AG09309 (cell line): ENCODE data around the gene CSRP1.

Experiments
- DNase-seq: peaks from one replicate; pipeline ENCODE4 v3.0.0-alpha.2; 2010; ENCODE audit warnings: low read depth
- H3K4me3 ChIP-seq: 2 replicates; pipeline ENCODE4 v1.5.1; 2011; ENCODE audit warnings: mild to moderate bottlenecking, low read depth, low read length, moderate library complexity; ENCODE audit not compliant: control insufficient read depth
- TF ChIP-seq, protein P1 (sequence below): IDR thresholded peaks from 2 replicates; pipeline ENCODE4 v1.5.1; 2011; ENCODE audit warnings: mild to moderate bottlenecking, low read depth, low read length, inconsistent platforms; ENCODE audit not compliant: insufficient read depth, control insufficient read depth; ENCODE audit errors: missing control alignments

CSRP1 gene

DNA sequence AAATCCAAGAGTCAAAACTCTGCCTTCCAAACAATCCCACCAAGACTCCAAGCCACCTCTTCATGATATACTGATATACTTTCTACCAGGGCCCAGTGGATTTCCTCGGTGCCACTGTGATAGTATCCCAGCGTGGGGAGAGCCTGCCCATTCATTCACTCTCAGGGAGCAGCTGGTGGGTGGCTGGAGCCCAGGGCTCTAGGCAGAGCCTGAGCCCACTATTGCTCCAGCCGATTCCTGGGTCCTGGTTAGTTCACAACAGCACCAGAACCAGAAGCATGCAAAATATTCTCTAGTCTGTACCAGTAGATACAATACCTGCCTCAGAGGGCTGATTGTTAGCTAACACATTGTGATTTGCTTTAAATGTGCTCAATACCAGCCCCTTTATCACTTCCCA is 831 bp downstream of the CSRP1 start:
- no peak for DNase-seq
- peak overlapping the region; percentile 76 for H3K4me3 ChIP-seq
- TF ChIP-seq, protein P1, sequence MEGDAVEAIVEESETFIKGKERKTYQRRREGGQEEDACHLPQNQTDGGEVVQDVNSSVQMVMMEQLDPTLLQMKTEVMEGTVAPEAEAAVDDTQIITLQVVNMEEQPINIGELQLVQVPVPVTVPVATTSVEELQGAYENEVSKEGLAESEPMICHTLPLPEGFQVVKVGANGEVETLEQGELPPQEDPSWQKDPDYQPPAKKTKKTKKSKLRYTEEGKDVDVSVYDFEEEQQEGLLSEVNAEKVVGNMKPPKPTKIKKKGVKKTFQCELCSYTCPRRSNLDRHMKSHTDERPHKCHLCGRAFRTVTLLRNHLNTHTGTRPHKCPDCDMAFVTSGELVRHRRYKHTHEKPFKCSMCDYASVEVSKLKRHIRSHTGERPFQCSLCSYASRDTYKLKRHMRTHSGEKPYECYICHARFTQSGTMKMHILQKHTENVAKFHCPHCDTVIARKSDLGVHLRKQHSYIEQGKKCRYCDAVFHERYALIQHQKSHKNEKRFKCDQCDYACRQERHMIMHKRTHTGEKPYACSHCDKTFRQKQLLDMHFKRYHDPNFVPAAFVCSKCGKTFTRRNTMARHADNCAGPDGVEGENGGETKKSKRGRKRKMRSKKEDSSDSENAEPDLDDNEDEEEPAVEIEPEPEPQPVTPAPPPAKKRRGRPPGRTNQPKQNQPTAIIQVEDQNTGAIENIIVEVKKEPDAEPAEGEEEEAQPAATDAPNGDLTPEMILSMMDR: no peak

DNA sequence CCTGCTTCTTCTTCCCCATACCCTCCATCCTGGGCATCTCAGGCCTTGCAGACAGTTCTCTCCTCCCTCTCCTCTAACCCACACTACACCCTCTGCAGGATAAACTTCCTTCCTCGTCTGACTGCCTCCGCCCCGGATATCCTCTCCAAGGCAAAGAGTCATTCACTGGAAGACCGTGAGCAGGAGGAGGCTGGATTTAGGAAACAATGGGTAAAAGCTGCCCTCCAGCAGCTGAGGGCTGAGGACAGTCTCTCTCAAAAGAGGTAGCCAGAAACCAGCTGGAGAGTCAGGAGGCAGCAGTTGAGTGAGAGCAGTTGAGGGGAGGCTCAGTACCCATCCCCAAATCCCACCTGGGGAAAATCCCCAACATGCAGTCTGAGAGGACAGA is 1.4 kb downstream of the CSRP1 start:
- TF ChIP-seq, protein P1: peak; percentile 10
- peak overlapping the region; percentile 76 for H3K4me3 ChIP-seq
- no peak for DNase-seq

DNA sequence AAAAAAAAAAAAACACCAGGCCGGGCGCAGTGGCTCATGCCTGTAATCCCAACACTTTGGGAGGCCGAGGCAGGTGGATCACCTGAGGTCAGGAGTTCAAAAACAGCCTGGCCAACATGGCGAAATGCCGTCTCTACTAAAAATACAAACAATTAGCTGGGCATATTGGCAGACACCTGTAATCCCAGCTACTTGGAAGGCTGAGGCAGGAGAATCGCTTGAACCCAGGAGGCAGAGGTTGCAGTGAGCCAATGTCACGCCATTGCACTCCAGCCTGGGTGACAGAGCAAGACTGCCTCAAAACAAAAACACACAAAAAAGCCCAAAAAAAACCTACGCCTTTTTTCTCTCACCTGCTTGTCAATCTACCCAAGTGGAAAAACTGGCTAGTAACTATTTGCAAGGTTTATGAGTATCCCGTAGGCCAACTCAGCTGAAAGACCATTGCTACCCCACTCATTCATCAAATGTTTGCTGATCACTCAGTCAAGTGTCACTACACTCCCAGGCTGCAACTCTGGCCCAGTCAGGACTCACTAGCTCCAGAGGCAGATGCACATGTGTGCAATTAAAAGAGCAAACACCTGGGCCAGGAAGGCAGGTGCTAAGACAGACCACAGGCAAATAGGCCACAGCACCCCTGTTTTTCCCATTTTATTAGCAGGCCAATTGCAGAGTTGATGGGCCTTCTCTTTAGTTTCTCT is 2.0 kb downstream of the CSRP1 start:
- TF ChIP-seq, protein P1: no peak
- peak overlapping the region; percentile 76 for H3K4me3 ChIP-seq
- no peak for DNase-seq

DNA sequence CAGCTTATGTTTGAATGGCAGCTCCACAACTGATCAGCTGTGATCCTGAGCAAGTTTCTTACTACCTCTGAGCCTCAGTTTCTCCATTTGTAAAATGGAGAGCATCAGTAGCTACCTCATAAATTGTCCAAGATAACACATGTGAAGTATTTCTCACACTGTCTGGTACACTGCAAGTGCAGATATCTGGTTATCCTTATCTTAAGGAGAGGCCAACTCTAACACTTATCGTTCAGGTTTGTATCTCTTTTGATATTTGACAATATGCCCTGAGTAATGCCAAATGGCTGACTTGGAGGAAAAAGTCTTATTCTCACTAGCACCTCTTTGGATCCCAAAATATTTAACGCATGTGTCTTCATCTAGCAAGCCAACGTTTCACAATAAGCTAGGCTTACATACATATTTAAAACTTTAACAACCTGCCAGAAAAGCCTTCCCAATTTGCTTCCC is 2.7 kb downstream of the CSRP1 start:
- no peak for DNase-seq
- H3K4me3 ChIP-seq: no peak overlapping the region
- TF ChIP-seq, protein P1: no peak

DNA sequence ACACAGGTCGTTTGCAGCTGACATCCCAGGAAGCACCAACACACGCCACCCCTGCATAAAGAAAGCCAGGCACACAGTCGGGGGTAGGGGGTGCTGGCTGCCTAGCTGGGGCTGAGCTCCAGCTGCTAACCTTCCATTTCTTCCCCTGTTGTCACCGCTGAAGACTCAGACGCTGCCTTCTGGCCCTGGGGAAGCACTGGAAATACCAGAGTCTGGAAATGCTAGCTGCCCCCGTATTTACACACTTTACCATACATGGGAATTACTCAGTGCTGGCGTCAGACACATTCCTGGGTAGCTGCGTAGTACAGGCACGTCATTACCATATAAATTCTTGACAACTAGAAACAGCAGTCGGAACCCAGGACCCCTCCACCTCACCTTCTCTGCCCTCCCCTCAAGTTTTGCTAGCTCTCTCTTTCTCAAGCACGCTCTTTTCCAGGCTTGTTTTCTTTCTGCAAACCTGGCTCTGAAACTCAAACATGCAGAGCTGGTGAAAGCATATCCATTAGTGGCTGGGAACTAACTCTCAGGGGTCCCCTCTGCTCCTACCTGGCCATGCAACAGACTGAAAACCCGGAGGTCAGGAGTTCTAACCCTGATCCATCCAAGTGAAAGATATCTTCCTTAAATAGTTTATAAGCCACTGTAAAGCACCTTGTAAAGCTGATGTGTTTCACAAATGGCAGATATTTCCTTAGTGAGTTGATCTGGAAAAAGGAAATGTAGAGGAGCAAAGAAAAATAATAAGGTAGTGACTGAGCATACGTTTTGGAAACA is 3.3 kb downstream of the CSRP1 start:
- peak; percentile 95 for DNase-seq
- TF ChIP-seq, protein P1: no peak
- H3K4me3 ChIP-seq: peak overlapping the region; percentile 4

DNA sequence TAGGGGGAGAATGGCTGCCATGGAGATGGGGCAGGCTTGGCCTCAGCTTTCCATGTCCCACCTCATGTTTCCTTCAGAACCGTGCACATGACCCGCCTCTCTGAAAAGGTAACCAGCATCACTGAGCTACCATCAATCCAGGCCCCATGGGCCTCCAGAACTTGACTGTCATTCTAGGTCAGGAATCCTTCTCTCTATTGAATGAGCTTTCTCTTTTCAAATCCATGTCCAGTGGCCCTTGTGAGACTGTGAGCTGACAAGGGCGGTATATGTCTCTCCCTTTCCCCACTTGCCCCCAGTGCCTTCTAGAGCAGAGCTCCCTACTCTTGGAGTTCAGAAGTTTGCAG is 4.4 kb downstream of the CSRP1 start:
- no peak overlapping the region for H3K4me3 ChIP-seq
- no peak for DNase-seq
- TF ChIP-seq, protein P1: no peak
